GM23338 (cell line): ENCODE results near the gene GHRH. TPM values are rescaled to one million over a fixed set of nuclear protein-coding genes. Genes with fewer than 3 reads are reported as not detected.

Source experiments
- ATAC-seq: fragments of 200-7000 bp; cut with Tn5 transposase; 3 replicates; pipeline ENCODE4 v1.9.1; 2020
- DNase-seq: peaks from one replicate; pipeline ENCODE4 v3.0.0-alpha.2; 2015; ENCODE audit warnings: low spot score
- H2AFZ ChIP-seq: fragments of 200-600 bp; sonication (generic); 2 replicates; pipeline ENCODE4 v1.8.0; 2016; ENCODE audit warnings: antibody characterized with exemption, mild to moderate bottlenecking, moderate library complexity
- H3F3A ChIP-seq: fragments of 200-600 bp; sonication (generic); replicated peaks from 2 replicates; pipeline ENCODE4 v1.8.0; 2017; ENCODE audit warnings: antibody characterized with exemption, mixed run types, low read depth
- H3K27ac ChIP-seq: fragments of 200-600 bp; sonication (generic); 2 replicates; pipeline ENCODE4 v1.6.1; 2016; ENCODE audit warnings: low read depth
- H3K27me3 ChIP-seq: fragments of 200-600 bp; sonication (generic); 2 replicates; pipeline ENCODE4 v1.8.0; 2016; ENCODE audit warnings: mild to moderate bottlenecking, mixed run types, moderate library complexity; ENCODE audit not compliant: insufficient read depth
- H3K36me3 ChIP-seq: fragments of 200-600 bp; sonication (generic); 2 replicates; pipeline ENCODE4 v1.8.0; 2016; ENCODE audit warnings: mild to moderate bottlenecking; ENCODE audit not compliant: insufficient read depth
- H3K4me1 ChIP-seq: fragments of 200-600 bp; sonication (generic); 2 replicates; pipeline ENCODE4 v1.8.0; 2016; ENCODE audit warnings: mild to moderate bottlenecking, moderate library complexity; ENCODE audit not compliant: insufficient read depth
- H3K4me2 ChIP-seq: fragments of 200-600 bp; sonication (generic); 2 replicates; pipeline ENCODE4 v1.7.1; 2017; ENCODE audit warnings: mixed run types
- H3K4me3 ChIP-seq: fragments of 200-600 bp; sonication (generic); 2 replicates; pipeline ENCODE4 v1.6.1; 2016; ENCODE audit warnings: mixed run types
- H3K79me2 ChIP-seq: fragments of 200-600 bp; sonication (generic); replicated peaks from 2 replicates; pipeline ENCODE4 v1.8.0; 2017; ENCODE audit warnings: mild to moderate bottlenecking; ENCODE audit not compliant: insufficient read depth
- H3K9me2 ChIP-seq: fragments of 200-600 bp; sonication (generic); 2 replicates; pipeline ENCODE4 v1.8.0; 2017; ENCODE audit not compliant: insufficient read depth
- H4K20me1 ChIP-seq: fragments of 200-600 bp; sonication (generic); replicated peaks from 2 replicates; pipeline ENCODE4 v1.8.0; 2017; ENCODE audit warnings: mild to moderate bottlenecking; ENCODE audit not compliant: insufficient read depth
- H3K27ac Mint-ChIP-seq: 2 replicates; pipeline ENCODE4 v1.8.0; 2020; ENCODE audit warnings: inconsistent platforms, mild to moderate bottlenecking, moderate library complexity, mixed read lengths
- H3K27me3 Mint-ChIP-seq: 3 replicates; pipeline ENCODE4 v1.8.0; 2022; ENCODE audit warnings: low read depth, mild to moderate bottlenecking, moderate library complexity, mixed read lengths, inconsistent platforms; ENCODE audit not compliant: insufficient read depth, poor library complexity
- H3K36me3 Mint-ChIP-seq: 3 replicates; pipeline ENCODE4 v1.8.0; 2021; ENCODE audit warnings: low read depth, mild to moderate bottlenecking, inconsistent platforms, moderate library complexity, mixed read lengths
- H3K4me1 Mint-ChIP-seq: 3 replicates; pipeline ENCODE4 v1.8.0; 2020; ENCODE audit warnings: mild to moderate bottlenecking, inconsistent platforms, mixed read lengths
- H3K4me3 Mint-ChIP-seq: 3 replicates; pipeline ENCODE4 v1.8.0; 2021; ENCODE audit warnings: moderate library complexity, mild to moderate bottlenecking, inconsistent platforms, mixed read lengths
- H3K9me3 Mint-ChIP-seq: 3 replicates; pipeline ENCODE4 v1.8.0; 2020; ENCODE audit warnings: moderate library complexity, mild to moderate bottlenecking, inconsistent platforms, mixed read lengths
- CREB1 ChIP-seq: fragments of 250-450 bp; sonication (Bioruptor Pico); IDR thresholded peaks from 2 replicates; pipeline ENCODE4 v1.5.0; 2020; ENCODE audit warnings: low read depth, mild to moderate bottlenecking, moderate library complexity
- EZH2 ChIP-seq: fragments of 200-600 bp; sonication (generic); IDR thresholded peaks from one replicate; pipeline ENCODE4 v1.8.0; 2017; ENCODE audit warnings: antibody characterized with exemption, mild to moderate bottlenecking, low read depth; ENCODE audit not compliant: unreplicated experiment
- EZH2phosphoT487 ChIP-seq: fragments of 200-600 bp; sonication (generic); IDR thresholded peaks from one replicate; pipeline ENCODE4 v1.8.1; 2018; ENCODE audit warnings: antibody characterized with exemption; ENCODE audit not compliant: unreplicated experiment
- JUNB ChIP-seq: IDR thresholded peaks from one replicate; pipeline ENCODE4 v1.6.1; 2016; ENCODE audit warnings: antibody characterized with exemption; ENCODE audit not compliant: unreplicated experiment
- NANOG ChIP-seq: IDR thresholded peaks from 2 replicates; pipeline ENCODE4 v1.6.1; 2016; ENCODE audit warnings: antibody characterized with exemption, borderline replicate concordance
- POLR2AphosphoS5 ChIP-seq: IDR thresholded peaks from 2 replicates; pipeline ENCODE4 v1.6.1; 2016; ENCODE audit warnings: antibody characterized with exemption, low read depth
- ZNF331 ChIP-seq: fragments of 250-450 bp; sonication (Bioruptor Pico); IDR thresholded peaks from 2 replicates; pipeline ENCODE4 v1.5.0; 2020; ENCODE audit warnings: low read depth, mild to moderate bottlenecking, moderate library complexity
- polyA plus RNA-seq: library from polyadenylated mRNA; unstranded; fragments of >200 nt; fragmentation: Nextera tagmentation; extraction: Ambion mirVana; gene quantifications from 2 replicates; pipeline ENCODE4 v1.2.1, GENCODE V29; 2016
- total RNA-seq: library from RNA; depleted of rRNA; stranded (reverse); fragments of >200 nt; shearing (Covaris generic); gene quantifications from 2 replicates; pipeline ENCODE4 v1.2.3, GENCODE V29; 2014
- TF ChIP-seq, protein P1 (sequence below), 2 experiments: fragments of 200-600 bp in 1 of 2; sonication (generic) in 1 of 2; conservative IDR thresholded peaks; 2 replicates each; pipeline versions ENCODE4 v1.5.1 to v1.6.1; 2016 to 2017; ENCODE audit warnings: antibody characterized with exemption in 2 of 2, low read depth in 2 of 2, mild to moderate bottlenecking in 2 of 2, moderate library complexity in 1 of 2
- TF ChIP-seq, protein P2 (sequence below): IDR thresholded peaks from one replicate; pipeline ENCODE4 v1.6.1; 2018; ENCODE audit warnings: antibody characterized with exemption; ENCODE audit not compliant: unreplicated experiment
- TF ChIP-seq, protein P3 (sequence below): IDR thresholded peaks from 2 replicates; pipeline ENCODE4 v1.6.1; 2016; ENCODE audit warnings: antibody characterized with exemption

The GHRH gene
- total and polyA plus RNA-seq, 2 experiments from 2014 or later: 0.40 TPM; not detected in 1

DNA sequence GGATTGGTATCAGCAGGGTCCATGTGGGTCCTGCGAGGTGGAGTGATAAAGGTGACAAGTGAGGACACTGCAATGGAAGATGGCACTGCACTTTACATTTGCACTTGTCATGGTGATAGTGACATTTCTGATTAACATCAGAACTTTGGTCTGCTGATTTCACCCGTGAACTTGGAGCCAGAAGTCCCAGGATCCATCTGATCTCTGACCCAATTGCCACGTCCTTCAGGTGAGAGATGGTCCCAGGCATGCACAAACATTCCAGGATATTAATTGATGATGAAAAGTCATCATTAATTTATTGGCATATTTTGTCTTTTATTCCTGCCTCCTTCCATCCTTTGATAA lies 9.8 kb upstream of the GHRH start:
- Histone ChIP-seq H3K27me3 (no peaks in the 10 kb centered on the region), H3K4me1 (peaks cover 21% of the 10 kb centered on the region), H2AFZ (no peak overlapping the region), H3K9me2 (no peaks in the 10 kb centered on the region), H3K79me2 (no peaks in the 10 kb centered on the region), H4K20me1 (no peaks in the 10 kb centered on the region), H3K4me2 (no peak overlapping the region), H3F3A (peaks cover 15% of the 10 kb centered on the region), H3K36me3 (no peaks in the 10 kb centered on the region), H3K27ac (no peak overlapping the region), H3K4me3 (no peak overlapping the region)
- peaks cover 13% of the 10 kb centered on the region for H3K27me3 Mint-ChIP-seq
- no peak for TF ChIP-seq CREB1
- ATAC-seq (no peak), DNase-seq (no peak)
- no peak overlapping the region for H3K27ac Mint-ChIP-seq
- peaks cover 4% of the 10 kb centered on the region; the same call in 2 of the 3 replicates for H3K36me3 Mint-ChIP-seq
- H3K4me1 Mint-ChIP-seq: peaks cover 33% of the 10 kb centered on the region
- peaks cover 11% of the 10 kb centered on the region; the same call in 2 of the 3 replicates for H3K9me3 Mint-ChIP-seq
- H3K4me3 Mint-ChIP-seq: no peak overlapping the region

DNA sequence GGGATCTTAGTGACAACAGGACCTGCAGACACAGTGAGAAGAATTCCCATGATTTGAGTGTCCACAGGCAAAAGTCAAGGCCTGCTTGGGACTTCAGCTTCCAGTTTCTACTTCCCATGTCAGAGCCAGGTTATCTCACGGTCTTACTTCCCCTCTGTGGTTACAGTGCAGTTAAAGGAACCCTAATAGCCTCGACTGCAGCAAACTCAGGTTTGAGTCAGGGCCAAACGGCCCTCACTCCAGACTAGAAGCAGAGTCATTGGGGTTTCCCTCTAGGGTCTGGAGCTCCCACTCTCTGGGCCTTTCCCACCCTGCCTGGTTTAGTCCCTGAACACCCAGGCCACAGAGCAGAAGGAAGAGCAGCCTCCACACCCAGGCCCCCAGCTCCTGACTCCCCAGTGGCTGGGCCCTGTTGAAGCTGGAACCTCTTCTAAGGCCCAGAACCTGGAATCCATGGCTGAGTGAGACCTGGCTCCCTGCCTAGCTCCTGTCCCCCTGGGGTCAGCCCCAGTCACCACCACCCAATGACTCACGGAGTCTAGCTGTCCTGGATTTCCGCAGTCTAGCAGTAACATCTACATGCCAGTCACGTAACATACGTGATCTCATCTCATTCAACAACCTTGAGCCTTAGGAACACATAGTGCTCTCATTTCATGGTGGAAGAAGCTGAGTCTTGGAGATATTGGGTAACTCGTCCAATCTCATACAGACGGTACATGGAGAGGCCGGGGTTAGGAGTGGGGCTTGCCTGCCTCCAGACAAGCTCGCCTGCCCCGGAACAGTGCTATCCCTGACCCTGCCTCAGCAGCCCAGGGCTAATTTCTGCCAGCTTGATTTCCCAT lies 9.2 kb upstream of the GHRH start:
- Mint-ChIP-seq H3K27me3 (peaks cover 13% of the 10 kb centered on the region), H3K4me3 (no peak overlapping the region), H3K9me3 (peaks cover 11% of the 10 kb centered on the region; the same call in 2 of the 3 replicates), H3K27ac (no peak overlapping the region), H3K4me1 (peaks cover 33% of the 10 kb centered on the region), H3K36me3 (peaks cover 4% of the 10 kb centered on the region; the same call in 2 of the 3 replicates)
- Histone ChIP-seq H3K4me1 (peaks cover 21% of the 10 kb centered on the region), H3K27ac (no peak overlapping the region), H4K20me1 (no peaks in the 10 kb centered on the region), H3K4me2 (no peak overlapping the region), H3K9me2 (no peaks in the 10 kb centered on the region), H2AFZ (no peak overlapping the region), H3K79me2 (no peaks in the 10 kb centered on the region), H3K36me3 (no peaks in the 10 kb centered on the region), H3K4me3 (no peak overlapping the region), H3K27me3 (no peaks in the 10 kb centered on the region), H3F3A (peaks cover 15% of the 10 kb centered on the region)
- DNase-seq (no peak), ATAC-seq (no peak)
- no peak for TF ChIP-seq JUNB
- TF ChIP-seq, protein P1, sequence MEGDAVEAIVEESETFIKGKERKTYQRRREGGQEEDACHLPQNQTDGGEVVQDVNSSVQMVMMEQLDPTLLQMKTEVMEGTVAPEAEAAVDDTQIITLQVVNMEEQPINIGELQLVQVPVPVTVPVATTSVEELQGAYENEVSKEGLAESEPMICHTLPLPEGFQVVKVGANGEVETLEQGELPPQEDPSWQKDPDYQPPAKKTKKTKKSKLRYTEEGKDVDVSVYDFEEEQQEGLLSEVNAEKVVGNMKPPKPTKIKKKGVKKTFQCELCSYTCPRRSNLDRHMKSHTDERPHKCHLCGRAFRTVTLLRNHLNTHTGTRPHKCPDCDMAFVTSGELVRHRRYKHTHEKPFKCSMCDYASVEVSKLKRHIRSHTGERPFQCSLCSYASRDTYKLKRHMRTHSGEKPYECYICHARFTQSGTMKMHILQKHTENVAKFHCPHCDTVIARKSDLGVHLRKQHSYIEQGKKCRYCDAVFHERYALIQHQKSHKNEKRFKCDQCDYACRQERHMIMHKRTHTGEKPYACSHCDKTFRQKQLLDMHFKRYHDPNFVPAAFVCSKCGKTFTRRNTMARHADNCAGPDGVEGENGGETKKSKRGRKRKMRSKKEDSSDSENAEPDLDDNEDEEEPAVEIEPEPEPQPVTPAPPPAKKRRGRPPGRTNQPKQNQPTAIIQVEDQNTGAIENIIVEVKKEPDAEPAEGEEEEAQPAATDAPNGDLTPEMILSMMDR (conservative IDR thresholded peaks at IDR 0.05; ENCODE audit: low read depth in 2 of 2): no peak
- no peak for TF ChIP-seq EZH2phosphoT487
- TF ChIP-seq, protein P2, sequence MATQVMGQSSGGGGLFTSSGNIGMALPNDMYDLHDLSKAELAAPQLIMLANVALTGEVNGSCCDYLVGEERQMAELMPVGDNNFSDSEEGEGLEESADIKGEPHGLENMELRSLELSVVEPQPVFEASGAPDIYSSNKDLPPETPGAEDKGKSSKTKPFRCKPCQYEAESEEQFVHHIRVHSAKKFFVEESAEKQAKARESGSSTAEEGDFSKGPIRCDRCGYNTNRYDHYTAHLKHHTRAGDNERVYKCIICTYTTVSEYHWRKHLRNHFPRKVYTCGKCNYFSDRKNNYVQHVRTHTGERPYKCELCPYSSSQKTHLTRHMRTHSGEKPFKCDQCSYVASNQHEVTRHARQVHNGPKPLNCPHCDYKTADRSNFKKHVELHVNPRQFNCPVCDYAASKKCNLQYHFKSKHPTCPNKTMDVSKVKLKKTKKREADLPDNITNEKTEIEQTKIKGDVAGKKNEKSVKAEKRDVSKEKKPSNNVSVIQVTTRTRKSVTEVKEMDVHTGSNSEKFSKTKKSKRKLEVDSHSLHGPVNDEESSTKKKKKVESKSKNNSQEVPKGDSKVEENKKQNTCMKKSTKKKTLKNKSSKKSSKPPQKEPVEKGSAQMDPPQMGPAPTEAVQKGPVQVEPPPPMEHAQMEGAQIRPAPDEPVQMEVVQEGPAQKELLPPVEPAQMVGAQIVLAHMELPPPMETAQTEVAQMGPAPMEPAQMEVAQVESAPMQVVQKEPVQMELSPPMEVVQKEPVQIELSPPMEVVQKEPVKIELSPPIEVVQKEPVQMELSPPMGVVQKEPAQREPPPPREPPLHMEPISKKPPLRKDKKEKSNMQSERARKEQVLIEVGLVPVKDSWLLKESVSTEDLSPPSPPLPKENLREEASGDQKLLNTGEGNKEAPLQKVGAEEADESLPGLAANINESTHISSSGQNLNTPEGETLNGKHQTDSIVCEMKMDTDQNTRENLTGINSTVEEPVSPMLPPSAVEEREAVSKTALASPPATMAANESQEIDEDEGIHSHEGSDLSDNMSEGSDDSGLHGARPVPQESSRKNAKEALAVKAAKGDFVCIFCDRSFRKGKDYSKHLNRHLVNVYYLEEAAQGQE: no peak
- TF ChIP-seq ZNF331: no peak
- no peak for TF ChIP-seq POLR2AphosphoS5
- no peak for TF ChIP-seq EZH2
- no peak for TF ChIP-seq NANOG
- TF ChIP-seq, protein P3, sequence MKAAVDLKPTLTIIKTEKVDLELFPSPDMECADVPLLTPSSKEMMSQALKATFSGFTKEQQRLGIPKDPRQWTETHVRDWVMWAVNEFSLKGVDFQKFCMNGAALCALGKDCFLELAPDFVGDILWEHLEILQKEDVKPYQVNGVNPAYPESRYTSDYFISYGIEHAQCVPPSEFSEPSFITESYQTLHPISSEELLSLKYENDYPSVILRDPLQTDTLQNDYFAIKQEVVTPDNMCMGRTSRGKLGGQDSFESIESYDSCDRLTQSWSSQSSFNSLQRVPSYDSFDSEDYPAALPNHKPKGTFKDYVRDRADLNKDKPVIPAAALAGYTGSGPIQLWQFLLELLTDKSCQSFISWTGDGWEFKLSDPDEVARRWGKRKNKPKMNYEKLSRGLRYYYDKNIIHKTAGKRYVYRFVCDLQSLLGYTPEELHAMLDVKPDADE: no peak
